ENCODE data around the gene CCDC192. TPM values are rescaled to one million over a fixed set of nuclear protein-coding genes. Genes with fewer than 3 reads are reported as not detected.

Gene CCDC192
- total and polyA plus RNA-seq, 2 experiments from 2014 or later, result 0.92 TPM; not detected in 1

DNA sequence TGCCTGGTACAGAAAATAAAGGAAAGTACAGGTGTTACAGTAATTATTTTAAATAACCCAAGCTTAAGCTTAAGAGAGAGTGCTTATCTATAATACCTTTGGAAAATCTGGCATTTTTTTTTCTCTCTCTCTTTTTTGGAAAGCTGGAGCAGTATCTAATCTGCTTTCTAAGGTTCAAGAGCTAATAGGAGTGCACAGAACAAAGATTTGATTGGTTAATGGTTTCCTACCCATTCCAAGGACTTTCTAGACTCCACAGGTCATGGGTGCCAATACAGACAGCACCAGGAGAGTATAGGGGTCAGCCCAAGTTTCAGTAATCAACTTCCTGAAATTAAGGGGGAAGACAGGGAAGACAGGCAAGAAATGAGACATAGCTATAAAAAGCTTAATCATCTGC, 276.3 kb downstream of the CCDC192 start:
- Histone ChIP-seq H3K36me3 (no peaks in the 10 kb centered on the region), H3K9me3 (ENCODE audit: low read depth) (no peaks in the 10 kb centered on the region), H3K27ac (no peak overlapping the region), H3K4me3 (no peak overlapping the region), H3K27me3 (no peaks in the 10 kb centered on the region), H3K4me1 (ENCODE audit: low read depth) (no peaks in the 10 kb centered on the region)
- TF ChIP-seq CTCF (IDR thresholded peaks at IDR 0.05; ENCODE audit: low read depth, low read length), result no peak
- no peak for DNase-seq (ENCODE audit: low read depth in 1 of 2, low spot score in 1 of 2)

GRCh38 chr5:127980843-127981242, 277.7 kb downstream of the CCDC192 start:
- Histone ChIP-seq H3K4me1 (ENCODE audit: low read depth) (no peaks in the 10 kb centered on the region), H3K9me3 (ENCODE audit: low read depth) (no peaks in the 10 kb centered on the region), H3K27ac (no peak overlapping the region), H3K36me3 (no peaks in the 10 kb centered on the region), H3K4me3 (no peak overlapping the region), H3K27me3 (no peaks in the 10 kb centered on the region)
- TF ChIP-seq CTCF (IDR thresholded peaks at IDR 0.05; ENCODE audit: low read depth, low read length), result no peak
- no peak for DNase-seq (ENCODE audit: low read depth in 1 of 2, low spot score in 1 of 2)

GRCh38 chr5:127981498-127981897, 278.3 kb downstream of the CCDC192 start:
- no peak overlapping the region for H3K4me3 ChIP-seq
- no peak for DNase-seq (ENCODE audit: low read depth in 1 of 2, low spot score in 1 of 2)
- no peaks in the 10 kb centered on the region for H3K27me3 ChIP-seq
- TF ChIP-seq CTCF (IDR thresholded peaks at IDR 0.05; ENCODE audit: low read depth, low read length), result no peak
- H3K4me1 ChIP-seq (ENCODE audit: low read depth), result no peaks in the 10 kb centered on the region
- H3K27ac ChIP-seq, result no peak overlapping the region
- no peaks in the 10 kb centered on the region for H3K9me3 ChIP-seq (ENCODE audit: low read depth)
- H3K36me3 ChIP-seq, result no peaks in the 10 kb centered on the region

DNA sequence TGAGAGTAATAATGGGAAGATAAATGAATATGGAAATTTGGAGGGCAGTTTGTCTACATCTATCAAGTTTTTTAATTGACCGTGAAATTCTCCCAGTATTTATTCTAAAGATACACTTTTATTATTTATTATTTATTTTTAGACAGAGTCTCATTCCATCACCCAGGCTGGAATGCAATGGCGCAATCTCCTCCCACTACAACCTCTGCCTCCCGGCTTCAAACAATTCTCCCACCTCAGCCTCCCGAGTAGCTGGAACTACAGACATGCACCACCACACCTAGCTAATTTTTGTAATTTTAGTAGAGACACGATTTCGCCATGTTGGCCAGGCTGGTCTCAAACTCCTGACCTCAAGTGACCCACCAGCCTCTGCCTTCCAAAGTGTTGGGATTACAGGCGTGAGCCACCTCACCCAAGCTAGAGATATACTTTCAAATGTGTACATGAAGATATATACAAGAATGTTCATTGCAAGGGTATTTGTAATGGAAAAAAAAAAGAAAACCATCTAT, 282.7 kb downstream of the CCDC192 start:
- peaks cover 8% of the 10 kb centered on the region for H3K4me1 ChIP-seq (ENCODE audit: low read depth)
- no peak overlapping the region for H3K4me3 ChIP-seq
- H3K27me3 ChIP-seq, result no peaks in the 10 kb centered on the region
- peak in 1 of 2 donors; percentile 25 for DNase-seq (ENCODE audit: low read depth in 1 of 2, low spot score in 1 of 2)
- no peaks in the 10 kb centered on the region for H3K9me3 ChIP-seq (ENCODE audit: low read depth)
- no peaks in the 10 kb centered on the region for H3K36me3 ChIP-seq
- no peak for TF ChIP-seq CTCF (IDR thresholded peaks at IDR 0.05; ENCODE audit: low read depth, low read length)
- no peak overlapping the region for H3K27ac ChIP-seq

- H3K36me3 ChIP-seq, result no peaks in the 10 kb centered on the region
- DNase-seq (ENCODE audit: low read depth in 1 of 2, low spot score in 1 of 2), result peak in 1 of 2 donors; percentile 9
- no peak for TF ChIP-seq CTCF (IDR thresholded peaks at IDR 0.05; ENCODE audit: low read depth, low read length)
- no peaks in the 10 kb centered on the region for H3K9me3 ChIP-seq (ENCODE audit: low read depth)
- H3K4me3 ChIP-seq, result no peak overlapping the region
- H3K27ac ChIP-seq, result peak overlapping the region; percentile 11
- no peaks in the 10 kb centered on the region for H3K27me3 ChIP-seq
- peaks cover 8% of the 10 kb centered on the region for H3K4me1 ChIP-seq (ENCODE audit: low read depth)
Observed at GRCh38 chr5:127987354-127988145, 284.4 kb downstream of the CCDC192 start.
